H1 (cell line): Measurements from ENCODE around the gene B9D1. TPM values are rescaled to one million over a fixed set of nuclear protein-coding genes. Genes with fewer than 3 reads are reported as not detected.

Experiments
- CTCF ChIA-PET: fragments of 300-600 bp; sonication (Branson Sonifier 250); formaldehyde crosslinking; loops from one replicate; lab custom pipeline; 2021; ENCODE audit not compliant: partially characterized antibody; lab: Charles Lee
- POLR2A ChIA-PET: fragments of 300-600 bp; sonication (Branson Sonifier 250); formaldehyde crosslinking; loops from one replicate; lab custom pipeline; 2021; ENCODE audit warnings: inconsistent platforms; ENCODE audit not compliant: partially characterized antibody; lab: Charles Lee
- DNase-seq, 2 experiments: peaks; one replicate each; pipeline versions ENCODE4 v3.0.0 to v3.0.0-alpha.2; 2010 to 2022; ENCODE audit warnings: low spot score in 2 of 2, low read depth in 1 of 2, mixed read lengths in 1 of 2
- FAIRE-seq: peaks from 2 replicates; lab custom pipeline; 2011; peaks lifted over from hg19 to GRCh38; lab: Jason Lieb, UNC
- H2AFZ ChIP-seq: 2 replicates; pipeline ENCODE4 v1.8.1; 2012; ENCODE audit warnings: low read length, inconsistent platforms
- H2AK5ac ChIP-seq: 2 replicates; pipeline ENCODE4 v1.6.1; 2013; ENCODE audit warnings: low read depth, low read length
- H2BK120ac ChIP-seq: replicated peaks from 2 replicates; pipeline ENCODE3; 2013; ENCODE audit warnings: low read depth, low read length, inconsistent platforms
- H2BK12ac ChIP-seq: 2 replicates; pipeline ENCODE4 v1.6.1; 2013; ENCODE audit warnings: low read depth, low read length
- H2BK15ac ChIP-seq: 2 replicates; pipeline ENCODE4 v1.6.1; 2013; ENCODE audit warnings: low read length
- H2BK20ac ChIP-seq: 2 replicates; pipeline ENCODE4 v1.6.1; 2013; ENCODE audit warnings: low read length
- H2BK5ac ChIP-seq: 2 replicates; pipeline ENCODE4 v1.6.1; 2013; ENCODE audit warnings: low read depth, low read length
- H3K14ac ChIP-seq: 2 replicates; pipeline ENCODE4 v1.6.1; 2013; ENCODE audit warnings: inconsistent platforms; ENCODE audit not compliant: insufficient read length
- H3K18ac ChIP-seq: 2 replicates; pipeline ENCODE4 v1.6.1; 2013; ENCODE audit warnings: low read length; ENCODE audit errors: extremely low read depth
- H3K23ac ChIP-seq: 2 replicates; pipeline ENCODE4 v1.6.1; 2013; ENCODE audit warnings: inconsistent platforms; ENCODE audit not compliant: insufficient read length
- H3K23me2 ChIP-seq: 2 replicates; pipeline ENCODE4 v1.6.1; 2013; ENCODE audit warnings: low read depth, low read length
- H3K27ac ChIP-seq: 2 replicates; pipeline ENCODE4 v1.6.1; 2011; ENCODE audit warnings: low read depth, low read length, inconsistent platforms
- H3K27me3 ChIP-seq, 4 experiments: replicated peaks in 1 of 4; 1 replicate in 1 of 4; 2 replicates in 3 of 4; pipeline versions ENCODE4 v1.6.1 to v1.8.1; 2011 to 2013; ENCODE audit warnings: low read length in 3 of 4, mild to moderate bottlenecking in 3 of 4, inconsistent platforms in 2 of 4, mixed read lengths in 2 of 4, moderate library complexity in 1 of 4; ENCODE audit not compliant: control insufficient read depth in 3 of 4, insufficient read depth in 3 of 4; ENCODE audit errors: extremely low read depth in 1 of 4
- H3K36me3 ChIP-seq, 4 experiments: 2 replicates each; pipeline versions ENCODE4 v1.6.1 to v1.8.1; 2011 to 2013; ENCODE audit warnings: mild to moderate bottlenecking in 4 of 4, low read length in 3 of 4, moderate library complexity in 2 of 4, control low read depth in 1 of 4, inconsistent platforms in 1 of 4; ENCODE audit not compliant: insufficient read depth in 4 of 4, control insufficient read depth in 2 of 4
- H3K4ac ChIP-seq: replicated peaks from 2 replicates; pipeline ENCODE3; 2013; ENCODE audit warnings: low read length, low read depth, mixed read lengths, inconsistent platforms; ENCODE audit not compliant: insufficient read length
- H3K4me1 ChIP-seq, 4 experiments: replicated peaks in 1 of 4; 1 replicate in 1 of 4; 2 replicates in 3 of 4; pipeline versions ENCODE4 v1.6.1 to v1.8.1; 2011 to 2013; ENCODE audit warnings: low read length in 3 of 4, inconsistent platforms in 2 of 4, mixed read lengths in 1 of 4; ENCODE audit not compliant: insufficient read depth in 4 of 4, control insufficient read depth in 3 of 4
- H3K4me2 ChIP-seq, 2 experiments: 2 replicates each; pipeline versions ENCODE4 v1.6.1 to v1.8.1; 2011 to 2013; ENCODE audit warnings: low read depth in 2 of 2, low read length in 2 of 2, control low read depth in 1 of 2, inconsistent platforms in 1 of 2, mild to moderate bottlenecking in 1 of 2; ENCODE audit not compliant: insufficient read depth in 1 of 2
- H3K4me3 ChIP-seq, 4 experiments: fragments of 200-600, 300-600 bp in 1 of 4; sonication (generic), shearing (Covaris generic), sonication (Bioruptor Twin) in 1 of 4; 2 replicates each; pipeline versions ENCODE4 v1.5.1 to v1.8.1; 2011 to 2016; ENCODE audit warnings: low read length in 4 of 4, low read depth in 3 of 4, control low read depth in 2 of 4, inconsistent platforms in 2 of 4, mild to moderate bottlenecking in 2 of 4, mixed read lengths in 1 of 4, moderate library complexity in 1 of 4; ENCODE audit not compliant: insufficient read depth in 2 of 4; ENCODE audit errors: extremely low read depth in 1 of 4
- H3K56ac ChIP-seq: replicated peaks from 2 replicates; pipeline ENCODE3; 2013; ENCODE audit warnings: low read depth, mild to moderate bottlenecking, mixed read lengths, low read length, inconsistent platforms; ENCODE audit not compliant: insufficient read length
- H3K79me1 ChIP-seq: 2 replicates; pipeline ENCODE4 v1.6.1; 2013; ENCODE audit warnings: low read depth, low read length, control low read depth
- H3K79me2 ChIP-seq, 2 experiments: 2 replicates each; pipeline versions ENCODE4 v1.6.1 to v1.8.1; 2012 to 2013; ENCODE audit warnings: low read length in 2 of 2, mild to moderate bottlenecking in 2 of 2, inconsistent platforms in 1 of 2; ENCODE audit not compliant: insufficient read depth in 2 of 2, control insufficient read depth in 1 of 2
- H3K9ac ChIP-seq, 4 experiments: replicated peaks in 1 of 4; 1 replicate in 1 of 4; 2 replicates in 3 of 4; pipeline versions ENCODE4 v1.6.1 to v1.8.1; 2011 to 2013; ENCODE audit warnings: low read depth in 3 of 4, low read length in 3 of 4, control low read depth in 2 of 4, mild to moderate bottlenecking in 2 of 4, moderate library complexity in 2 of 4, inconsistent platforms in 1 of 4; ENCODE audit errors: extremely low read depth in 1 of 4
- H3K9me3 ChIP-seq, 2 experiments: 2 replicates each; pipeline versions ENCODE4 v1.6.1 to v1.8.1; 2012 to 2013; ENCODE audit warnings: mild to moderate bottlenecking in 2 of 2, moderate library complexity in 2 of 2, control low read depth in 1 of 2, inconsistent platforms in 1 of 2, low read depth in 1 of 2, low read length in 1 of 2, mixed read lengths in 1 of 2; ENCODE audit not compliant: insufficient read depth in 2 of 2
- H4K20me1 ChIP-seq, 2 experiments: replicated peaks in 1 of 2; 2 replicates each; pipeline versions ENCODE3 to v1.8.1; 2011 to 2013; ENCODE audit warnings: inconsistent platforms in 2 of 2, low read length in 2 of 2, mild to moderate bottlenecking in 1 of 2; ENCODE audit not compliant: insufficient read depth in 2 of 2, control insufficient read depth in 1 of 2
- H4K5ac ChIP-seq: 2 replicates; pipeline ENCODE4 v1.6.1; 2013; ENCODE audit warnings: low read length, low read depth, mixed read lengths, inconsistent platforms; ENCODE audit not compliant: insufficient read length
- H4K8ac ChIP-seq: 2 replicates; pipeline ENCODE4 v1.8.0; 2013; ENCODE audit warnings: mild to moderate bottlenecking, moderate library complexity, low read length, inconsistent platforms; ENCODE audit not compliant: insufficient read depth; ENCODE audit errors: extremely low read depth
- H4K91ac ChIP-seq: replicated peaks from 2 replicates; pipeline ENCODE3; 2013; ENCODE audit warnings: low read length, mixed read lengths, inconsistent platforms; ENCODE audit not compliant: insufficient read length
- ATF3 ChIP-seq: IDR thresholded peaks from 2 replicates; pipeline ENCODE4 v1.6.1; 2011; ENCODE audit warnings: low read depth, mild to moderate bottlenecking, low read length; ENCODE audit not compliant: insufficient read depth
- CREB1 ChIP-seq: IDR thresholded peaks from 2 replicates; pipeline ENCODE4 v1.6.1; 2012; ENCODE audit warnings: inconsistent platforms
- GABPA ChIP-seq: IDR thresholded peaks from 2 replicates; pipeline ENCODE4 v1.6.1; 2011; ENCODE audit warnings: mild to moderate bottlenecking, low read length, moderate library complexity, borderline replicate concordance; ENCODE audit not compliant: insufficient read depth
- RAD21 ChIP-seq, 2 experiments: IDR thresholded peaks in 1 of 2; conservative IDR thresholded peaks in 1 of 2; 2 replicates each; pipeline ENCODE4 v1.6.1; 2011; ENCODE audit warnings: low read depth in 2 of 2, low read length in 2 of 2, improper control_type of control experiment in 1 of 2, inconsistent platforms in 1 of 2, mild to moderate bottlenecking in 1 of 2, moderate library complexity in 1 of 2
- SP2 ChIP-seq: IDR thresholded peaks from 2 replicates; pipeline ENCODE4 v1.6.1; 2012; ENCODE audit warnings: mild to moderate bottlenecking, low read length, inconsistent platforms
- TAF1 ChIP-seq: IDR thresholded peaks from 2 replicates; pipeline ENCODE4 v1.6.1; 2011; ENCODE audit warnings: mild to moderate bottlenecking, low read depth, low read length
- WGBS, 2 experiments: shearing (Covaris generic) in 1 of 2; methylation state at CpG; one replicate each; pipeline versions ENCODE4 v1.1.6 to v1.1.7; 2013 to 2015; ENCODE audit warnings: low lambda C conversion rate in 2 of 2, mixed read lengths in 2 of 2, inconsistent platforms in 1 of 2, low coverage in 1 of 2, missing lambda C conversion rate in 1 of 2; ENCODE audit not compliant: insufficient replicate concordance in 2 of 2, insufficient coverage in 1 of 2, insufficient read length in 1 of 2; ENCODE audit errors: extremely low coverage in 1 of 2, missing lambda C conversion rate in 1 of 2; 5-methylcytosine and 5-hydroxymethylcytosine counted together
- polyA plus RNA-seq, 7 experiments: library from polyadenylated mRNA; depleted of rRNA in 3 of 7; stranded (reverse) in 5 of 7; unstranded in 2 of 7; fragments of >200 nt in 5 of 7; fragments of 200-250 nt in 2 of 7; gene quantifications; 1 replicate in 5 of 7; 2 replicates in 1 of 7; 4 replicates in 1 of 7; pipeline versions ENCODE4 v1.2.1 to v1.2.3, GENCODE V29; 2011 to 2013; ENCODE audit warnings: missing spikeins in 2 of 7, mixed read lengths in 2 of 7
- total RNA-seq: library from RNA; stranded (reverse); fragmentation: NEBNext Ultra II Directional; extraction: Animal tissue kit (Norgen Biotek cat#: 25700); gene quantifications from 2 replicates; pipeline ENCODE4 v1.2.1, GENCODE V29; 2021

Gene B9D1
- total and polyA plus RNA-seq, 2 of the 8 experiments (the other 6 are each of a cell fraction or from before 2014, with no cell fraction given) = 24.6 to 65.7 TPM

GRCh38 chr17:19301973-19302372 lies 60.5 kb downstream of the B9D1 start:
- no peak for DNase-seq
- Histone ChIP-seq H2BK20ac (no peak overlapping the region), H3K27me3 (no peaks in the 10 kb centered on the region), H2BK120ac (no peak overlapping the region), H2BK12ac (no peak overlapping the region), H3K56ac (no peak overlapping the region), H3K23ac (no peak overlapping the region), H2AK5ac (no peak overlapping the region), H3K23me2 (no peaks in the 10 kb centered on the region), H3K4me3 (no peak overlapping the region), H3K18ac (no peak overlapping the region), H3K4me2 (no peak overlapping the region), H3K79me1 (peaks cover 17% of the 10 kb centered on the region), H3K36me3 (no peaks in the 10 kb centered on the region; a peak in 1 of 8 replicates), H2AFZ (no peak overlapping the region), H3K4me1 (peaks cover 0 to 4% (median 0%) of the 10 kb centered on the region in 4 experiments; a peak in 3 of 7 replicates), H3K79me2 (peaks cover 0 to 5% of the 10 kb centered on the region in 2 experiments; a peak in 2 of 4 replicates), H4K91ac (no peak overlapping the region), H3K14ac (no peak overlapping the region), H3K9me3 (no peaks in the 10 kb centered on the region), H2BK15ac (no peak overlapping the region), H3K27ac (no peak overlapping the region), H3K9ac (no peak overlapping the region), H4K5ac (no peak overlapping the region), H3K4ac (no peak overlapping the region), H4K8ac (peak overlapping the region; percentile 72), H2BK5ac (no peak overlapping the region), H4K20me1 (peaks cover 7 to 28% of the 10 kb centered on the region in 2 experiments)
- ChIA-PET CTCF (interaction anchor here (0.6 to 2.6 kb wide), 7 partner anchors 8 to 57 kb away, joined by 3 to 6 read pairs (median 4); no protein-coding TSS in a partner anchor), POLR2A (interaction anchor here (1.3 kb wide), 1 partner anchor 8 kb away, joined by 4 read pairs; no protein-coding TSS in a partner anchor)
- WGBS, 2 experiments = 97% methylated on average over 9 of the region's 9 CpGs; no CpG with 5 or more reads in 1 of the 2 experiments
- TF ChIP-seq RAD21 (IDR thresholded peaks at IDR 0.05 in 1 of 2, conservative IDR thresholded peaks at IDR 0.05 in 1 of 2; ENCODE audit: low read depth in 2 of 2, low read length in 2 of 2) (peak in 1 of 2 experiments; percentile 20; a peak in 1 of 4 replicates), ATF3 (no peak), TAF1 (no peak), GABPA (no peak), CREB1 (no peak), SP2 (no peak)
- no peak for FAIRE-seq
